Trophoblast cell (in vitro differentiated cells and primary cell): Measurements from ENCODE around the gene DHPS.

ENCODE experiments used
- DNase-seq, 2 donors: peaks; one replicate each; pipeline ENCODE4 v3.0.0-alpha.2; 2016
- H2AFZ ChIP-seq: 2 replicates; pipeline ENCODE4 v1.6.1; 2013; ENCODE audit warnings: low read length, moderate library complexity, mild to moderate bottlenecking; ENCODE audit not compliant: insufficient read depth, poor library complexity
- H2AK5ac ChIP-seq: 2 replicates; pipeline ENCODE4 v1.6.1; 2013; ENCODE audit warnings: mild to moderate bottlenecking, low read length
- H2BK120ac ChIP-seq: 2 replicates; pipeline ENCODE4 v1.6.1; 2013; ENCODE audit warnings: low read length, mild to moderate bottlenecking, moderate library complexity; ENCODE audit not compliant: insufficient read depth, poor library complexity
- H2BK12ac ChIP-seq: 2 replicates; pipeline ENCODE4 v1.6.1; 2013; ENCODE audit warnings: mild to moderate bottlenecking, low read length, moderate library complexity
- H2BK5ac ChIP-seq: 2 replicates; pipeline ENCODE4 v1.6.1; 2013; ENCODE audit warnings: low read length, low read depth, moderate library complexity, mild to moderate bottlenecking; ENCODE audit not compliant: poor library complexity
- H3K14ac ChIP-seq: 2 replicates; pipeline ENCODE4 v1.6.1; 2013; ENCODE audit warnings: mild to moderate bottlenecking, low read length
- H3K18ac ChIP-seq: 2 replicates; pipeline ENCODE4 v1.6.1; 2013; ENCODE audit warnings: mild to moderate bottlenecking, low read length
- H3K23ac ChIP-seq: 2 replicates; pipeline ENCODE4 v1.6.1; 2013; ENCODE audit warnings: low read length
- H3K27ac ChIP-seq: 2 replicates; pipeline ENCODE4 v1.5.1; 2013; ENCODE audit warnings: low read depth, mild to moderate bottlenecking, inconsistent platforms, low read length, moderate library complexity
- H3K27me3 ChIP-seq: 2 replicates; pipeline ENCODE4 v1.6.1; 2013; ENCODE audit warnings: inconsistent platforms, mild to moderate bottlenecking, low read length, moderate library complexity; ENCODE audit not compliant: insufficient read depth
- H3K36me3 ChIP-seq, 2 experiments: 1 replicate in 1 of 2; 2 replicates in 1 of 2; pipeline ENCODE4 v1.6.1; 2013; ENCODE audit warnings: low read length in 2 of 2, mild to moderate bottlenecking in 2 of 2, moderate library complexity in 1 of 2; ENCODE audit not compliant: insufficient read depth in 2 of 2, control insufficient read depth in 1 of 2
- H3K4ac ChIP-seq: 2 replicates; pipeline ENCODE4 v1.6.1; 2013; ENCODE audit warnings: low read depth, mild to moderate bottlenecking, low read length, moderate library complexity
- H3K4me1 ChIP-seq, 2 experiments: 1 replicate in 1 of 2; 2 replicates in 1 of 2; pipeline ENCODE4 v1.6.1; 2013; ENCODE audit warnings: low read length in 2 of 2, mild to moderate bottlenecking in 2 of 2, moderate library complexity in 1 of 2; ENCODE audit not compliant: insufficient read depth in 2 of 2, control insufficient read depth in 1 of 2
- H3K4me2 ChIP-seq: 2 replicates; pipeline ENCODE4 v1.6.1; 2013; ENCODE audit warnings: inconsistent platforms, mild to moderate bottlenecking, low read length, moderate library complexity
- H3K4me3 ChIP-seq: 2 replicates; pipeline ENCODE4 v1.5.1; 2013; ENCODE audit warnings: mild to moderate bottlenecking, low read depth, low read length, inconsistent platforms
- H3K79me1 ChIP-seq: one replicate; pipeline ENCODE4 v1.6.1; 2013; ENCODE audit warnings: low read length
- H3K79me2 ChIP-seq: 2 replicates; pipeline ENCODE4 v1.6.1; 2013; ENCODE audit warnings: low read length, mild to moderate bottlenecking; ENCODE audit not compliant: control insufficient read depth, insufficient read depth, poor library complexity
- H3K9ac ChIP-seq: 2 replicates; pipeline ENCODE4 v1.6.1; 2013; ENCODE audit warnings: mild to moderate bottlenecking, low read length
- H3K9me3 ChIP-seq: 2 replicates; pipeline ENCODE4 v1.6.1; 2013; ENCODE audit warnings: low read depth, mild to moderate bottlenecking, control low read depth, inconsistent platforms, low read length; ENCODE audit not compliant: insufficient read depth
- H4K12ac ChIP-seq: 2 replicates; pipeline ENCODE4 v1.6.1; 2013; ENCODE audit warnings: low read depth, mild to moderate bottlenecking, low read length, moderate library complexity
- H4K8ac ChIP-seq: 2 replicates; pipeline ENCODE4 v1.6.1; 2013; ENCODE audit warnings: low read depth, mild to moderate bottlenecking, low read length, moderate library complexity
- H4K91ac ChIP-seq: one replicate; pipeline ENCODE4 v1.6.1; 2013; ENCODE audit warnings: low read depth, mild to moderate bottlenecking, low read length, moderate library complexity
- WGBS: extraction: QIAGEN DNeasy Blood & Tissue Kit; methylation state at CpG from one replicate; pipeline ENCODE4 v1.1.7; 2013; ENCODE audit warnings: missing lambda C conversion rate; ENCODE audit not compliant: insufficient read length, insufficient coverage; ENCODE audit errors: extremely low coverage; 5-methylcytosine and 5-hydroxymethylcytosine counted together

DHPS gene

DNA sequence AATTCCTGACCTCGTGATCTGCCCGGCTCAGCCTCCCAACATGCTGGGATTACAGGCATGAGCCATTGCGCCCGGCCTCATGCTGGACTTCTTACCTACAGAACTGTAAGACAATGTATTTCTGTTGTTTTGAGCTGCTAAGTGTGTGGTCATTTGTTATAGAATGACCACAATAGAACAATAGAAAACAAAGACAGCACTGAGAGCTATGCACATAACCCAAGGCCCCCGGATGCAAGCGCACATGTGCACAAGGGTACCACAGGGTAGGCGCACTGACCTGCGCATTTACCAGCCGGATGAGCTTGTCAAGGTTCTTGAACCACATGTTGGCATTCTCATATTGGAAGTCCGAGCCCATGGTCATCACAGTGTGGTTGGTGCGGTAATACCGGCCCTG is 20.7 kb downstream of the DHPS start:
- Histone ChIP-seq H3K18ac (no peak overlapping the region), H3K14ac (no peak overlapping the region), H3K4me3 (no peak overlapping the region), H2BK5ac (no peak overlapping the region), H3K9ac (no peak overlapping the region), H2AK5ac (no peak overlapping the region), H4K12ac (no peak overlapping the region), H2AFZ (no peak overlapping the region), H3K79me1 (no peaks in the 10 kb centered on the region), H3K23ac (no peak overlapping the region), H3K36me3 (peaks cover 48 to 54% of the 10 kb centered on the region in 2 experiments), H3K27ac (no peak overlapping the region), H3K27me3 (no peaks in the 10 kb centered on the region), H3K4ac (no peak overlapping the region), H4K8ac (no peak overlapping the region), H2BK12ac (no peak overlapping the region), H3K9me3 (peaks cover 1% of the 10 kb centered on the region), H4K91ac (no peak overlapping the region), H2BK120ac (no peak overlapping the region), H3K79me2 (no peaks in the 10 kb centered on the region), H3K4me1 (peaks cover 3 to 5% of the 10 kb centered on the region in 2 experiments), H3K4me2 (no peak overlapping the region)
- no CpG with 5 or more reads among the region's 12 CpGs for WGBS
- no peak for DNase-seq

DNA sequence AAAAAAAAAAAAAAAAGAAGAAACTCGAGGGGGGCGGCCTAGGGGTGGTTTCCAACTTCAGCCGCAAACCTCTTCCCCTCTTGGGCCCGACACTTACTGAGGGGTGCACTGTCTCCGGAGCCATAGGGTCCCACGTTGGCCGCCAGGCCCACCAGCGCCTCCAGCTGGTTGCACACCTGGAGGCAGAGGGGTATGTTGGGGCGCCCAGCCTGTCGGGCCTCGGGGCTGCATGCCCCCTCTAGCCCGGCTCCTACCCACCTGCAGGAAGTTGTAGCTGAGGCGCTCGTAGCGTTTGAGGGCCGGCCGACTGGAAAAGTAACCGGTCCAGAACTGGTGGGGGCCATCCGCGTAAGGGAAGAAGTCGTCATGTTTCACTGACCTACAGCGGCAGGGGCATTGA is 23.7 kb downstream of the DHPS start:
- Histone ChIP-seq H4K8ac (no peak overlapping the region), H3K9ac (no peak overlapping the region), H4K12ac (no peak overlapping the region), H3K9me3 (peaks cover 1% of the 10 kb centered on the region), H2AFZ (no peak overlapping the region), H3K4me2 (no peak overlapping the region), H2BK5ac (no peak overlapping the region), H3K27me3 (no peaks in the 10 kb centered on the region), H4K91ac (no peak overlapping the region), H2BK120ac (no peak overlapping the region), H3K4me1 (no peaks in the 10 kb centered on the region), H3K23ac (no peak overlapping the region), H3K18ac (no peak overlapping the region), H3K27ac (no peak overlapping the region), H3K79me2 (no peaks in the 10 kb centered on the region), H3K36me3 (peaks cover 38 to 41% of the 10 kb centered on the region in 2 experiments), H2AK5ac (no peak overlapping the region), H3K14ac (no peak overlapping the region), H3K4me3 (no peak overlapping the region), H2BK12ac (no peak overlapping the region), H3K79me1 (no peaks in the 10 kb centered on the region), H3K4ac (no peak overlapping the region)
- DNase-seq, result no peak
- WGBS, result no CpG with 5 or more reads among the region's 22 CpGs

GRCh38 chr19:12656899-12657571 is 24.6 kb downstream of the DHPS start:
- Histone ChIP-seq H3K79me2 (no peaks in the 10 kb centered on the region), H4K8ac (no peak overlapping the region), H3K4ac (no peak overlapping the region), H3K14ac (no peak overlapping the region), H2BK12ac (no peak overlapping the region), H3K27me3 (no peaks in the 10 kb centered on the region), H3K23ac (no peak overlapping the region), H4K91ac (no peak overlapping the region), H2AFZ (no peak overlapping the region), H3K4me2 (no peak overlapping the region), H3K27ac (no peak overlapping the region), H3K9ac (no peak overlapping the region), H2BK120ac (no peak overlapping the region), H3K4me3 (no peak overlapping the region), H3K18ac (no peak overlapping the region), H2AK5ac (no peak overlapping the region), H3K36me3 (peaks cover 39 to 44% of the 10 kb centered on the region in 2 experiments), H2BK5ac (no peak overlapping the region), H3K4me1 (no peaks in the 10 kb centered on the region), H4K12ac (no peak overlapping the region), H3K9me3 (peaks cover 1% of the 10 kb centered on the region), H3K79me1 (no peaks in the 10 kb centered on the region)
- no CpG with 5 or more reads among the region's 50 CpGs for WGBS
- DNase-seq, result no peak

DNA sequence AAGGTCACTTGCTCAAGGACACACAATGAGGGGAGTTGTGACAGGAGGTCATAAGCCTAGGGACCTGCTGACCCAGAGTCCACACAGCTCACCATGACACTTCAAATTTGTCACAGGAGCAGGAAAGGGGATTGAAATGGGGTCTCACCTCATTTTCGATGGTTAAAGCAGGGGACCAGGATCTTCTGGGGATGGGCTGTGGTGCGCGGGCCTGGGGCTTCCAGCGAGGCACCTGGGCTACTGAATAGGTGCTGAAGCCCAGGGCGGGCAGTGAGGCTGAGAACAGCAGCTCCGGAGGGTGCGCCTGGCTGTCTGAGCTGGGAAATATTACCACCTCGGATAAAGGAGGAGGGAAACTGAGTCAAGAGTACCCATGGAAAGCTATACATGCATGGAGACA is 26.1 kb downstream of the DHPS start:
- no peak overlapping the region for H3K23ac ChIP-seq
- H2BK120ac ChIP-seq, result no peak overlapping the region
- H3K4me1 ChIP-seq, result no peaks in the 10 kb centered on the region
- no peaks in the 10 kb centered on the region for H3K27me3 ChIP-seq
- H3K4me2 ChIP-seq, result no peak overlapping the region
- no peak overlapping the region for H3K27ac ChIP-seq
- H2AFZ ChIP-seq, result no peak overlapping the region
- H2AK5ac ChIP-seq, result no peak overlapping the region
- H3K14ac ChIP-seq, result no peak overlapping the region
- no peaks in the 10 kb centered on the region for H3K79me2 ChIP-seq
- H3K9ac ChIP-seq, result no peak overlapping the region
- H3K4me3 ChIP-seq, result no peak overlapping the region
- H3K36me3 ChIP-seq, result peaks cover 38 to 41% of the 10 kb centered on the region in 2 experiments
- no peak overlapping the region for H3K18ac ChIP-seq
- no peak overlapping the region for H4K8ac ChIP-seq
- H2BK12ac ChIP-seq, result no peak overlapping the region
- H2BK5ac ChIP-seq, result no peak overlapping the region
- no peak overlapping the region for H4K91ac ChIP-seq
- peaks cover 1% of the 10 kb centered on the region for H3K9me3 ChIP-seq
- no CpG with 5 or more reads among the region's 8 CpGs for whole genome bisulfite sequencing
- H3K4ac ChIP-seq, result no peak overlapping the region
- no peaks in the 10 kb centered on the region for H3K79me1 ChIP-seq
- H4K12ac ChIP-seq, result no peak overlapping the region
- no peak for DNase-seq
